Erythroblast (primary cell): ENCODE data around the gene ASAP2.

ENCODE experiments used
- GATA1 ChIP-seq: IDR thresholded peaks from 2 replicates; pipeline ENCODE4 v1.6.1; 2011; ENCODE audit warnings: low read depth, mild to moderate bottlenecking, control low read depth, low read length, moderate library complexity
- POLR2A ChIP-seq: IDR thresholded peaks from 2 replicates; pipeline ENCODE4 v1.6.1; 2011; ENCODE audit warnings: mild to moderate bottlenecking, low read length

DNA sequence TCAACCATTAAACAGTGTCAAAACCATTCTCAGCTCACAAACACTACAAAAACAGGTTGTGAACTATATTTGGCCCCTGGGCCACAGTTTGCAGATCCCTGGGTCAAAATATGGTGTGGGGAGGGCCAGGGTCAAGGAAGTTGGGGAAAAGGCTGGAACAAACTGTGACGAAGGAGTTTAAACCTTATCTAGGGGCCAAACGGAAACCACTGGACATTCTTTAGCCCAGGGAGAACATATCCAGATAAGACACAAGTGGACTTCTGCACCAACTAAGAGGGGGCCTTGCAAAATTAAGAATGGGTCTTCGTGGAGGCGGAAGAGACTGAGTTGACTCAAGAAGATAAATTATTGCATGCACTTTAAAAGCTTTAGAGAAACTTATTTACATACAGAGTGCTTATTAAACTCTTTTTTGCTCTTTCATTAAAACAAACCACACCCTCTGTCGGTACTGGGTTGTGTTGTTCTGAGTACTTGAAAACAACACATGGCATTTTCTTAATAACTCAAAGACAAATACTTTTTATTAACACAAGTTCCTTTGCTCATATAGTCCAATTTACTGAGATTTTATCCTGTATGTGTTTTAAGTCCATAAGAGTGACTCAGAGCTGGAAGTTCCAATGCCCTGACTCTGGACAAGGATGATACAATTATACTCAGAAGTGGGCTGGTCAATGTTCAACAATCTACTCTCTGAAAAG, 5.3 kb upstream of the ASAP2 start:
- TF ChIP-seq POLR2A (no peak), GATA1 (no peak)
